GM13976 (cell line): Measurements from ENCODE around the gene B3GALT4.
A peak's percentile ranks its signal among the peaks of the same experiment; 100 is the strongest.

Experiments used
- DNase-seq: peaks from one replicate; pipeline ENCODE4 v3.0.0; 2012; ENCODE audit warnings: low spot score
- CTCF ChIP-seq: IDR thresholded peaks from 2 replicates; pipeline ENCODE4 v1.5.1; 2012; ENCODE audit warnings: borderline replicate concordance, mild to moderate bottlenecking; ENCODE audit not compliant: insufficient read depth; ENCODE audit errors: extremely low read depth, missing control alignments, control extremely low read depth
- in situ Hi-C: fragments of 300-500 bp; cut with MboI; formaldehyde crosslinking; loops from one replicate; pipeline ENCODE4 v1.12.0; 2022; ENCODE audit warnings: low sequenced_read_pairs, mixed read lengths, inconsistent platforms; ENCODE audit not compliant: unreplicated experiment

B3GALT4 gene

DNA sequence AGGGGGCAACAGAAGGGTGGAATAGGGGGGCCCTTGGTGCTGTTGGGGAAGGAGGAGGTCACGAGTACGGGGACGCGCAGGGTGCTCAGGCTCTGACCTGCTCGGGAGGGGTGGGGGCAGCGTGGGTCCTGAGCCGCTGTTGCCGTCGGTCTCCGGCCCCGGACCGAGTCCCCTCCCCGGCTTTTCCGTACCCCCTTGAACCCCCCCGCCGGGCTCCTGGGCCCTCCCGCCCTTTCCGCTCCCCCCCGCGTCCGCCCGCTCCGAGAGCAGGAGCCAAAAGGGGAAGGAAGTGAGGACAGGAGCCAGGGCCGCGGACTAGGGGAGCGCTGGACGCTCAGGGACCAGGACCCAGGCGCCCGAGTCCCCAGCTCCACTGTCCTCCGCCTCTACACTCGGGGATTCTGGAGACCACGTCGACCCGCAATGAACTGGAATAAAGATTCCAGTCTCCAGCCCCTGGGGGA is 21.9 kb downstream of the B3GALT4 start, which contains the start of gene RGL2:
RGL2 (minus strand) TSS at position 170 of the 464 bp plus-strand sequence. CDS start 332 bp downstream, outside the sequence.
- DNase-seq, result peak; percentile 76
- in situ Hi-C loops, result no loop called here
- no peak for TF ChIP-seq CTCF

GRCh38 chr6:33299237-33299944 is 22.5 kb downstream of the B3GALT4 start:
- peak; percentile 94 for DNase-seq
- in situ Hi-C loops, result no loop called here
- TF ChIP-seq CTCF, result peak; percentile 86

DNA sequence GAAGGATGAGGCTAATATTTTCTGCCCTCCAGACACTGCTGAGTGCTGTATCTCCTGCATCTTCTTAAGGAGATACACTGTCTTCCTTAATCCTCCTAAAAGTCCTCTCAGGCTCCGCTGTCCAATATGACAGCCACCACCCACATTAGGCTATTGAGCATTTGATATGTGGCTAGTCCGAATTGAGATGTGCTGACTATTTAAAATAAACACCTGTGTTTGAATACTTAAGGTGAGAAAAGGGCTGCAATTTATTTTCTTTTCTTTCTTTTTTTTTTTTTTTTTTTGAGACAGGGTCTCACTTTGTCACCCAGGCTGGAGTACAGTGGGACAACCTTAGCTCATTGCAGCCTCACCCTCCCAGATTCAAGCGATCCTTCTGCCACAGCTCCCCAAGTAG is 25.0 kb downstream of the B3GALT4 start:
- in situ Hi-C loops, result no loop called here
- DNase-seq, result no peak
- no peak for TF ChIP-seq CTCF

GRCh38 chr6:33304216-33304615 is 27.3 kb downstream of the B3GALT4 start:
- TF ChIP-seq CTCF, result no peak
- in situ Hi-C loops, result no loop called here
- no peak for DNase-seq

DNA sequence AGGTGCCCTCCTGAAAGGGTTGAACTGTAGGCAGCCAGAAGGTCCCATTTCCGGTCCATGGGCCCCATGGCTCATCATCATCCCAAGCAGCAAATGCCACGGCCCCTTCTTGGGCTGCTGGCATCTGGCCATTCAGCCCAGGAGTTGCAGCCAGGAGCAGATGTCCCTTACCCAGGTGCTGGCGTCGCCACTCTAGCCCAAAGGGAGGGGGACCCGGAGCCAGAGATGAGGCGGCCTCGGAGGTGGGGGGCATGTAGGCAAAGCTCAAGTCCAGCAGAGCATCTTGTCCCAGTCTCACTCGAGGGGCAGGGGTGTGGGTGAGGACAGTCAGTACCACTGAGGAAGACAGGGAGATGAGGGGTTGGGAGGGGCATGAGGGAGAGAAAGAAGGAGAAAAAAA is 28.1 kb downstream of the B3GALT4 start:
- TF ChIP-seq CTCF, result no peak
- no peak for DNase-seq
- in situ Hi-C loops, result no loop called here

GRCh38 chr6:33306356-33306755 is 29.4 kb downstream of the B3GALT4 start:
- no peak for TF ChIP-seq CTCF
- in situ Hi-C loops, result no loop called here
- DNase-seq, result no peak
